D721Med (cell line): ENCODE results near the gene CEP162.

Source experiments
- DNase-seq: peaks from one replicate; pipeline ENCODE4 v3.0.0; 2011; ENCODE audit warnings: low spot score; ENCODE audit not compliant: insufficient read length
- FAIRE-seq: peaks from 2 replicates; lab custom pipeline; 2011; peaks lifted over from hg19 to GRCh38; lab: Jason Lieb, UNC
- TF ChIP-seq, protein P1 (sequence below): IDR thresholded peaks from 2 replicates; pipeline ENCODE4 v1.5.1; 2012; ENCODE audit warnings: mild to moderate bottlenecking, control low read depth; ENCODE audit not compliant: insufficient read depth; ENCODE audit errors: missing control alignments

The CEP162 gene, protein sequence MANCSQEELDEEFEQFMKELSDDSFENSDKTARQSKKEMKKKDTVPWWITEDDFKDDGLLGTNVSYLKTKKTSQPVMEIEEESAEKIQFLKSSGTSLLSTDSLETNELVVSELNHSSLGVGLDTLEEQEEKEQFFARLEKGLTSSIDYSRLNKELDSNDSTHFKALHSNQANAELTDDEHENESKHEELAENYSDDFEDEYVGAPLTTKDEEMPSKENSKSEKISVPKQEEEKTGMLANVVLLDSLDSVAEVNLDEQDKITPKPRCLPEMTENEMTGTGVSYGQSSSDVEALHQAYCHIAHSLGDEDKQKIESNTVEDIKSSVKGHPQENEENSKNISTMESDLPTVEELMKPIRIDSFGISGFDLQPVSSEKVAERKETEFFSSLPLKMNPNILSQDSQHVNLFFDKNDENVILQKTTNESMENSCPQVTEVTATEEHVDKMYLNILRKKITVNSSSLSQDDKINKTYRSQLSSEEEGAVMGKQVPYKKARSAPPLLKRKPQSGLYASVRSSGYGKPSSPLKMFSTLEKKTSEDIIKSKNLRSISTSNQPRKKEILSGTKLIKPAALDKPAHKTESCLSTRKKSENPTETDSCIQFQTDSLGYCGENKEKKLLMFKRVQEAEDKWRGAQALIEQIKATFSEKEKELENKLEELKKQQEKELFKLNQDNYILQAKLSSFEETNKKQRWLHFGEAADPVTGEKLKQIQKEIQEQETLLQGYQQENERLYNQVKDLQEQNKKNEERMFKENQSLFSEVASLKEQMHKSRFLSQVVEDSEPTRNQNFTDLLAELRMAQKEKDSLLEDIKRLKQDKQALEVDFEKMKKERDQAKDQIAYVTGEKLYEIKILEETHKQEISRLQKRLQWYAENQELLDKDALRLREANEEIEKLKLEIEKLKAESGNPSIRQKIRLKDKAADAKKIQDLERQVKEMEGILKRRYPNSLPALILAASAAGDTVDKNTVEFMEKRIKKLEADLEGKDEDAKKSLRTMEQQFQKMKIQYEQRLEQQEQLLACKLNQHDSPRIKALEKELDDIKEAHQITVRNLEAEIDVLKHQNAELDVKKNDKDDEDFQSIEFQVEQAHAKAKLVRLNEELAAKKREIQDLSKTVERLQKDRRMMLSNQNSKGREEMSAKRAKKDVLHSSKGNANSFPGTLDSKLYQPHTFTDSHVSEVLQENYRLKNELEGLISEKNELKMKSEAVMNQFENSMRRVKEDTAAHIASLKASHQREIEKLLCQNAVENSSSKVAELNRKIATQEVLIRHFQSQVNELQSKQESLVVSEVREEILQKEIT (N-terminal part only)

DNA sequence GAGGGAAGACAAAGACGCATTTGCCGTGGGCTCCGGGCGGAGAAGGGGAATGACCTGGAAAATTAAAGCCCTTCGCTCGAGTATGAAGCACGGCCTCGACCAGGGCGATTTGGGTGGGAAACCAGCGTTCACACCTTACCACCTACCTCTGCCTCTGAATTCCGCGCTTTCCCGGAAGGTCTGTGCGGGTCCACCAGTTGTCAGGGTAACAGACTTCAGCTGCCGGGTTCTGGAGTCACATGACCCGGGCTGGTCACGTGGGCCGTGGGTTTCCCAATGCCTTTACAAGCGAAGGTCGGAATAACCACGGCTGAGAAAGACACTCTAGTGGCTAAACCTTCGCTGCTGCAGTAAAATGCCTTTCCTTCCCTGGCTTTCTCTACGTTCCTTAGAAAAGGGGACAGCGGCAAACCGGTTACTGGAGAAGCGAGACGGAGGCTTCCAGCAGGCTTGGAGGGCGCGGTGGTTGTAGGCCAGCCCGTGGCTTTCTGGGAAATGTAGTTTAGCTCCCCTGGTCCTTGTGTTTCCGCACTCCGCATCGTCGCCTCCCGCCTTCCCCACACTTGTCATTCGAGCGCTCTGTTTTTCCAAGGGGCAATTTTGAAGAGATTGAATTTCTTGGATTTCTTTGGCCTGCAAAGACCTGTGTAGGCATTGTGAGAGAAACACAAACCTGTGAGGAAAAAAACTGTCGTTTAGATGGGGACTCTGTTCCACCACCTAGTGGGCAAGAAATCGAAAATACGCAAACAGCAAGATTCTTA lies at the start of gene CEP162:
TSS of gene CEP162 (minus strand) at position 210 of the 764 bp plus-strand sequence. CDS start 1,250 bp downstream, outside the sequence.
- TF ChIP-seq, protein P1, sequence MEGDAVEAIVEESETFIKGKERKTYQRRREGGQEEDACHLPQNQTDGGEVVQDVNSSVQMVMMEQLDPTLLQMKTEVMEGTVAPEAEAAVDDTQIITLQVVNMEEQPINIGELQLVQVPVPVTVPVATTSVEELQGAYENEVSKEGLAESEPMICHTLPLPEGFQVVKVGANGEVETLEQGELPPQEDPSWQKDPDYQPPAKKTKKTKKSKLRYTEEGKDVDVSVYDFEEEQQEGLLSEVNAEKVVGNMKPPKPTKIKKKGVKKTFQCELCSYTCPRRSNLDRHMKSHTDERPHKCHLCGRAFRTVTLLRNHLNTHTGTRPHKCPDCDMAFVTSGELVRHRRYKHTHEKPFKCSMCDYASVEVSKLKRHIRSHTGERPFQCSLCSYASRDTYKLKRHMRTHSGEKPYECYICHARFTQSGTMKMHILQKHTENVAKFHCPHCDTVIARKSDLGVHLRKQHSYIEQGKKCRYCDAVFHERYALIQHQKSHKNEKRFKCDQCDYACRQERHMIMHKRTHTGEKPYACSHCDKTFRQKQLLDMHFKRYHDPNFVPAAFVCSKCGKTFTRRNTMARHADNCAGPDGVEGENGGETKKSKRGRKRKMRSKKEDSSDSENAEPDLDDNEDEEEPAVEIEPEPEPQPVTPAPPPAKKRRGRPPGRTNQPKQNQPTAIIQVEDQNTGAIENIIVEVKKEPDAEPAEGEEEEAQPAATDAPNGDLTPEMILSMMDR = peak; percentile 53
- DNase-seq (no peak), FAIRE-seq (peak; percentile 53)

DNA sequence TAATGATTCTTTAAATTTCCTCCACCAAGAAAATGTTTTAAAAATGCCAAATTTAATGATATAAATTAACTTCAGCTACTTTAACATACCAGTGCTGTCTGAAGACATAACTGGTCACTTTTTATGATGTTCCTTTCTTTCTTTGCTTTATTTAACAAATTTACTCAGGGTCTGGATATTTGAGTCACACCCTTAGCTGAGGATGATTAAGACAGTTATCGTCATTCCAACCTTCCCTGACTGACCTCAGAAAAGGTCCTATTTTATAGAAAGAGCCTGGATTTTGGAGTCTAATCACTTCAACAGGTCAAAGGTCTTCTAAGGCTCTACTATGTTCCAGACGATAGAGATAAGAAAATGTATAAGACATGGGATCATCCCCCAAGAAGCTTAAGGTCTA lies 47.4 kb upstream of the CEP162 start:
- TF ChIP-seq, protein P1 = no peak
- no peak for FAIRE-seq
- DNase-seq = no peak

DNA sequence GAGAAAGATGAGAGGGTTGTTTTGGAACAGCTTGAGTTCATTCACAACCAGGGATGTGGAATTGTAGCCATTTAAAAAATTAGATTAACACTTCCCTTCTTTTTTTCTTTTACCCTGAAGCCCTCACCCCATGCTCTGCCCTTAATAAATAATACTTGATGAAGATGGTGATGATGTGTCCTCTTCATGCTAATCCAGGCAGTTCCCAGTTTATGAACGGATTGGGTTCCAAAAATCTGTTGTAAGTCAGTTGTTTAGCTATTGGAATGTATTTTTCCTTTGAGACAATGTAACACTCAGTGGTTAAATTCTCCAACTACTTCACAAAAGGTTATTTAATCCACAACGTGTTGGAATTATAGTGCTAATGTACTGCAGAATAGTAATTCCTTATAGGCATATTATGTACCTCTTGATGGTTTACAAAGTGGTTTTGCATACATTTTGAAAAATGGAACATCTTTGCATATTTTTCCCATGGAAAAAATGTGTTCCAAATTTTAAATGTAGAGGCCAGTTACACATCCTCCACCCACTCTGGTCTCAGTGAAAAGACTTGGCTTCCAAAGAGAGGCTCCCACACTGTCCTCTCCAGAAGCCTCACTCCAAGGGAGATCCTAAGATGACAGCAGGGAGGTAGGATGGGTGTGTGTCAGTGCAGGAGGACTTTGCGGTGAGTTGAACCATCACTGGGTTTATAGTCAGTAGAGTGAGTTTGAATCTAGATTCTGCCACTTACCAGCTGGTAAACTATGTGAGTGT lies 45.8 kb upstream of the CEP162 start:
- FAIRE-seq = no peak
- DNase-seq = no peak
- TF ChIP-seq, protein P1 = no peak

DNA sequence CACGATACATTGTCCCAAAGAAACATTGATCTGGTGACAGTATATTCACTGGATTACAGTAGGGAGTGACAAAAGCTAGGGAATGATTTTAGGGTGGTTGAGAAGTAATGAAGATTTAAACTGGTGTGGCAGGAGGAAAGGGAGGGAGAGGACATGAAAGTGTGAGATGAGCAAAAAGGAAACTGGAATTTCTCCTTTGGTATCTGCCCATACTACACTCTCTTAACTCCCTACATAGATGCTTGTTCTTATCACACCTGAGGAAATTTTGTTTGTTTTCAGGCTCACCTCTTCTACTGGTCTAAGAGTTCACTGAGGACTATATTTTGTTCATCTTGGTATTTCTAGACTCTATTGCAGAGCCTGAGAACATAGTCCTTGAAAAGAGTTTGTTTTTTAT lies 44.9 kb upstream of the CEP162 start:
- TF ChIP-seq, protein P1 = no peak
- DNase-seq = no peak
- no peak for FAIRE-seq

DNA sequence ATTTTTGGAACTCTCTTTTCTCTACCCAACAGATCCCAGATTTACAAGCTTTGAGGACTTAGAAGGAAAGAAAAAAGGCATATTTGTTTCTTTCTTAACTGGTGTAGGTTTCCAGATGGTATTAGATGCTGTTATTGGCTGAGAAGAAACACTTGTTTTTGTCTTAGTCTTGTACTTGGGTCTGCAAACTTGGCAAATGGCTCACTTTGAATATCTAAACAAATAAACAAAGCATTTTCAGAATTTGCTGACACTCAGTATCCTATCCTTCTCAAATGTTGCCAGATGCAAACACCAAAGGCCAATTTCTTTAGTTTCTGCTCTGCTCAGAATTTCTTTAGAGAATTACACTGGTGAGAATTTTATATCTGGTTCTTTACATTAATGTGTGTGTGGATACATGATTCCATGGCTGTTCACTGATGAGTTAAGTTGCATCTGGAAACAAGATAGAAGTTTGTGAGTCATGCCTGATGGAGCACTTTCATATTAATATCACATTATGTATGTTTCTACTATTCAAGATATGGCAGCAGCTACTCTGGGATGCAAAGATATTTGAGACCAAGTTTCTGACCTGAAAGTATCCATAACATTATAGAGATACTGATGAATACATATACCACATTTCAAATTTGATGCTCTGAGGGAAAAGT lies 43.7 kb upstream of the CEP162 start:
- TF ChIP-seq, protein P1 = no peak
- no peak for FAIRE-seq
- no peak for DNase-seq
